GM19035 (cell line): ENCODE measurements around the gene C3orf22.

Source experiments
- ATAC-seq: cut with Tn5 transposase; IDR thresholded peaks from one replicate; pipeline ENCODE4 v1.9.1; 2021; ENCODE audit not compliant: unreplicated experiment

C3orf22 gene

DNA sequence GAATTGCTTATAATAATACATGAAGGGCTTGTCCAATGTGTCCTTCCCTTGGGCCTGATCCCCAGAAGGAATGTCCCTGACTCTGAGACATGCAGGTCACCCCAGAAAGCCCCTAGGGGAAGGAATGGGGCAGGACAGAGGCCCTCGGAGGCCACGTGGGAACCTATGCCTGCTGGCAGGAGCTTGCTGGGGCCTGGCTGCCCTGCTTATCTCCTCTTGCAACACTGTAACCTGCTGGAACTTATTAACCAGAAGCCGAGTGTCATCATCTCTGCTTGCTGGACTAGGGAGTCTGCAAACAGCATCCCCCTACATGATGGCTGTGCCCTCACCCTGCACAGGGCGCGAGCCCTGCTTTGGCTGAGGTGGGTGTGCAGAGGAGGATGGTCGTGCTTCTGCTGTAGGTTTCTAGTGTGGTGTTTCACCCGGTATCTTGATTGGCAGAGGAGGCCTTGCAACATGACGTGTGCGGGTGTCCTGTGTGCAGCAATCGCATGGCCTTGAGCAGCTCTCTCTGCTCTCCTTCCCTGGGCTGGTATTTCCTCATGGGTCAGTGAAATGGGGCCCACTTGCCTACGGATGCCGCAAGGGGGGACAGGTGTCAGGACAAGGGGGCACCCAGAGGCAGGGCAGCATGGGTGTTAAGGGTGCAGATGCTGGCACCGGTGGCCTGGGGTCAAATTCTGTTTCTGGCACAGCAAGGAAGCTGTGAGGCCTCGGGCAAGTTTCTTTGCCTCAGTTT, 29.8 kb downstream of the C3orf22 start:
- no peak for ATAC-seq

DNA sequence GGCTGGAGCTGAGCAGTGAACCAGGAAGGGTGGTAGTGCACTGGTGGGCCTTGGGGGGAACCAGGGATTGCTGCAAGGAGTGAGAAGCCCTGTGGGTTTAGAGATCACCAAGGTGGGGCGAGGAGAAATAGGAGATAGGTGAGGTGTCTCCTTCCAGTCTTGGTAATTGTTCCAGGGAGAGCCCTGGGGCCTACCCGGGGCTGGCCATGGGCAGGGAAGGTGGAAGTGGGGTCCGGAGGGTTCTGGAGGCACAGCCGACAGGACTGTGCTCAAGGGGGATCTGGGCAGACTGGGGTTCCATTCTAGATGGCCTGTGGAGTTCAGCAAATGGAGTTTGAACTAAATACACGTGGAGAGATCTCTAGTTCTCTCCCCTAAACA, 30.3 kb downstream of the C3orf22 start:
- ATAC-seq = no peak

DNA sequence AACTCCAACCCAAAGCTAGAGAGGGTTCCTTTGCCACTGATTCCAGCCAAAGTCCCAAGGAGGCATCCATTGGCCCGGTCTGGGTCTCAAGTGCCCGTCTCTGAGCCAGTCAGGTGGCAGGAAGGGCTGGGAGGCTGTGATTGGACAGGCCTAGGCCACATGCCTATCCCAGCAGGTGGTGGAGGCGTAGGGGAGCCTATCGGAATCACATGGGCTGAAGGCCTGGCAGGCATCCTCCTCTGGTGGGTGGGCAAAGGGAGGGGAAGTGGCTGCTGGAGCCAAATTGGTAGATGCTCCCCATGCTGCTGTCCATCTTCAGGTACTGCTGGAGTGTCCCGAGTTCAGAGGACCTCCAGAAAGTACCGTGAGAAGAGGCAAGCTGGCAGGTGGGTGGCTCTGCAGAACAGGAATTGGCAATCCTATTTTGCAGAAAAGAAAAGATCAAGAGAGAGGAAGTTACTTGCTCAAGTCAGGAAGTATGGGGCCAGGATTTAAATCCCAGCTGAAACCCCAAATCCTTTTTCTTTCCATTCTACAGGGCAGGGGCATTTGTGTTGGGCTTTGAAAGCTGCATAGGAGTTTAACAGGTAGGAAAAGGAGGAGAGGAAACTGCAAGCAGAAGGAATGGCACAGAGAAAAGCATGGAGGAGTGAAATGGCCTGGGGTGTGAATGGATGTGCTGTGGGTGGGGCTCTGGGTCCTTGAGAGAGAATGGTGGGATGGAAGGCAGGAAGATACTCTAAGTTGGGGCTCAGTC, 31.1 kb downstream of the C3orf22 start:
- no peak for ATAC-seq

DNA sequence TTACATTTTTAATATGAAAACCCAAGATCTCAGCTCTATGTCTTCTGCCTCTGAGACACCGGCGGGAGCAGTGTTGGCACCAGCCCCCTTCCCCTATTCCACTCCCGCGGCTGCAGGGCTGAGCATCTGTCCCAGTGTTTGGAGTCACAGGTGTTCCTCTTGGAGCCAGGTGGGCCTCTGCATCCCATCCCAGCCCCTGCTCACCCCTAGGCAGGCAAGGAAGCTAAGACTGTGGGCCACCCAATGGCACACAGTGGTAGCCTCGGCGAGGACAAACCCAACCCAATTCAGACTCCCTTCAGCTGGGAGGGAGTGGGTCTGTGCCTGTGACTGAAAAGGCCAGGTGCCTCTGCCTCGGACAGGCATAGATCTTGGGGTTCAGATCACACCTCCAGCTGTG, 31.7 kb downstream of the C3orf22 start:
- no peak for ATAC-seq

DNA sequence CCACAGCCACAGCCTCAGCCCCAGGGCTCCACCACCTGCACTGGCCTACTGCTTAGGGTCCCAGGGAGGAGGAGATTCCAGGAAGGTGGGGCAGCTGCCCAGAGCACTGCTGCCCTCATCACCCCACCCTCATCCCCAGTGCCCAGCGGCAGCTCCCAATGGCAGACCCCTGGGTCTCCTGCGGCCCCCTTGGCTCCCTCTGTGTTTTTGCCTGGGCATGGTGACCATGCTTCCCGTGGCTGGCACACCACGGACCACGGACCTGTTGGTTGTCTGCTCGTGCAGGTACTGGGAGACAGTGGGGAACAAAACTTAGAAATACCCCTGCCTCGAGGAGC, 32.1 kb downstream of the C3orf22 start:
- no peak for ATAC-seq

DNA sequence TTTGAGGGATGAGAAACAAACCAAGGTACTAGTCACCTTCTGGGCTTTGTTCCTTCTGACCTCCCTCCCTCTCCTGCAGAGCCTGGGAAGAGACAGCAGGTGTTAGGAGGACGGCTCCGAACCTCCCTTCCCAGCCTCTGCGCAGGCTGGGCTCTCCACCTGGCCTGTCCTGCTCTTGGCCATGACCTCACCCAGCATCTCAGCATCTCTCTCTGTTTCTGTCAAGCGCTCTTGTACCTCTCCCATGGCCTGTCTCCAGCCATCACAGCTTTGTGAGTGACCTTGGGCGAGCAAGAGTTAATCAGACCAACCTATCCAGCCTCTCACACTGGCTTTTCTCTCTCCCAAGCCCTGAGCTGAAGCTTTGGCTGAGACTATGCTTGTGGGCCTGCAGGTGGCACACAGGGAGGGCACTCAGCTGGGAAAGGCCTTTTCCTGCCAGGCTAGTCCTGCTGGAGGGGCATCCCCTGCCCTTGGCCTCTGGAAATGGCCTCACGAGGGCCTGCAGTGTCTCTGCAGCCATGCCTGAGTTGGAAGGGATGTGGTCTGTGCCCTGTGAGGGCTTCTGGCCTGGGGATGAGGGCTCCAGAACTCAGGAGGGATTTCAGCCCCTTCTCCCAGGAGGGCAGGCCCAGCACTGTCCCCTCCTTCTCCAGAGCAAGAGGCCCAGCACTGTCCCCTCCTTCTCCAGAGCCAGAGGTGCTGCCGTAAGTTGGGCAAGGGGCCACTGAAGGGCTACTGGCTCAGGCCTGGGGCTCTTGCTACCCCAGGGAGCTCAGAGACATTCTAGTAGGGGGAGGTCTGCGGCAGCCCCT, 32.7 kb downstream of the C3orf22 start:
- ATAC-seq = no peak

DNA sequence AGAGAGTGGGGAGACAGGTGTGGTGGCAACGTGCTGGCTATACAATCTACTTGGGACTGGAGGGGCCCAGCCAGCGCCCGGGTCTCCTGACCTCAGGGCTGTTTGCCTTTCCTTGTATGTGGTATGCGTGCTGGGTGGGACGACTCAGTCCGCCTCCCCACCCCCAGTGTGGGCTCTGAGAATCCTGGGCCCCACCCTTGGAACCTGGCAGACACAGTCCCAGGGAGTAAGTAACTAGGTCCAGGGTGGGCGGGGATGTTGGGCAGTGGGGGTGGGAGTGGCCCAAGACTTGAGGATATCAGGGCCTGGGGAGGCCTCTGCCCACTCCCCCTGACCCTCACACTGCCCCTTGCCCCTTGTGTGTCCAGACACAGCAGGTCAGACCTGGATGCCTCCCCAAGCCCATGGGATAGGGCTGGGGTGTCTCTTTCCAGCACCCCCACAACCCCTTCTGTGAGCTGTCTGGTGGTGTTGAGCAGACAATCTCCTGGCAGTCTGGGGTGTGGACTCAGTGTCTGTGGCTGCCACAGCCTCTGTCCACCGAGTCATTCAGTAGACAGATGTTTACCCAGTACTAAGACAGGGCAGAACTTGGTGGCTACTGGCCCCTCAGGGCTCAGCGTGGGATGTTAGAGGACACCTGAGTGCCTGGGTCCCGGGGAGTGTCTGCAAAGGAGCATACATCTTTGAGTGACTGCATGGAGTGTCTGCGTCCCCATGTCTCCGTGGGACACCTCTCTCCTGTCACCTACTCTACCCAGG, 33.5 kb downstream of the C3orf22 start:
- ATAC-seq = no peak

DNA sequence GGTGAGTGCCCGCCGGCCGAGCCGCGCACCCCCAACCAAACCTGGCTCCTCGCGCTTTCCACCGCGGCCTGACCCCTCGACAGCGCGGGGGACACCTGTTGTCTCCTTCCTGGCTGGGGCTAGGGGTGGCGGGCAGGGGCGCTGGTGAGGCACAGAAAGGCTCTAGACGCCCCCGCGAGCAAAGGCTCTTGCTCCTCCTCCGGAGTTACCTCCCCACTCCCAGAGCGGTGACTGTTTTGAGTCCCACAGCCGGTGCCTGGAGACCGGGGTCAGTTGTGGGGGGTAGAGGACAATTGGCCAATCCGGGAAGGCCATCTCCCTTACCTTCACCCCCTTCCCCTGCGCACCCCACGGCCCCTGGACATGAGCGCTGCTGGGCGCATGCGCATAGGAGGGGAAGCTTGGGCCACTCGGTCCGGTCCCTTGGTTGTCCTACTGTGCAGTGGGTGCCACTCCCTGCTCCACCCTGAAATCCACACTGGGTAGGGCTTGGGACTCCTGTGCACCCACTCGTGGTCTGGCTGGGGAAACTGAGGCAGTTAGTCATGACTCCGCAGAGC, 34.2 kb downstream of the C3orf22 start:
- no peak for ATAC-seq

DNA sequence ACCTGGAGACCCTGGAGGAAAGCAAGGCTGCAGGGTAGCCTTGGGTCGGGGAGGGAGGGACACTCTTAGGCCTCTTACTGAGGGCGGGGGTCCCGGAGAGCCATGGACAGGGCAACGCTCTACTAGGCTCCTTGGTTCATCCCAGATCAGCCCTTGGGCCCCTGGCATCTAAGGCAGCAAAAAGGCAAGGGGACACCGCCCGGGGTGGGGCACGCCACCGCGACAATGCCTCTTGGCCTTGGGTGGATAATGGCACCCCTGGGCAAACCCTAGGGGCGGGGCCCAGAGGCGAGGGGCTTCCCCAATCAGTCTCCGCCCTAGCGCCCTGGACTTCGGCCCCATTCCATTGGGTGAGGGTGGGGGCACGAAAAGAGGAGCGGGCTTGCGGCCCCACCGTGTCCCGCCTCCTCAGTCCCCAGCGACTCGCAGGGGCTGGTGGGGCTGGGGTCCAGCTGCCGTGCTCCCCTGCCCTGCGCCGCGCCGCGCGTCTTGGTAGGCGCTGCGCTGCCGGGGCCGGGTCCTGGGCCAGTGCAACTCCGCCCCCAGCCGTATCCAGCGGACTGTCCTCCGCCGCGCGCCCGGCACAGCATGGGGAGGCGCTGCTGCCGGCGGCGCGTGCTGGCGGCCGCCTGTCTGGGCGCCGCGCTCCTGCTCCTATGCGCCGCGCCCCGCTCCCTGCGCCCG, 34.8 kb downstream of the C3orf22 start, which contains the start of gene CHST13:
TSS of gene CHST13 (plus strand) at position 411 of the 684 bp plus-strand sequence. CDS start at position 589, 178 bp downstream.
- no peak for ATAC-seq

DNA sequence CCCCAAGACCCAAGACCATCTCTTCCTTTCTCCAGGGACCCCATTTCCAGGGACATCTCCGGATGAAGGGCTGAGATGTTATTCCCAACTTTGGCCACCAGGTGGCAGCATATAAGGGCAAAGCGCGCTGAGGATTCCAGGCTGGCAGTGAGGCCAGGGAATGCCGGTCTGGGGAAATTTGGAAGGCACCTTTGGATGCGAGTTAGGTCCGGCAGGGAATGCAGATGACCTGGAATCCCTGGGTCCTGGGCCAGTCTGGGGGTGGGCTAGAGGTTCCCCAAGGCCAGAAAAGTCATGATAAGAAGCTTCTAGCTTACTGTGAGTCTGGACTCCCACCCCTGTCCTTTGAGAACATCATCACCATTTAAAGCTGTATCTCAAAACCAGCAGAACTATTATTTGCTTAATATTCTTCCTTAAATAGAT, 36.4 kb downstream of the C3orf22 start:
- no peak for ATAC-seq

DNA sequence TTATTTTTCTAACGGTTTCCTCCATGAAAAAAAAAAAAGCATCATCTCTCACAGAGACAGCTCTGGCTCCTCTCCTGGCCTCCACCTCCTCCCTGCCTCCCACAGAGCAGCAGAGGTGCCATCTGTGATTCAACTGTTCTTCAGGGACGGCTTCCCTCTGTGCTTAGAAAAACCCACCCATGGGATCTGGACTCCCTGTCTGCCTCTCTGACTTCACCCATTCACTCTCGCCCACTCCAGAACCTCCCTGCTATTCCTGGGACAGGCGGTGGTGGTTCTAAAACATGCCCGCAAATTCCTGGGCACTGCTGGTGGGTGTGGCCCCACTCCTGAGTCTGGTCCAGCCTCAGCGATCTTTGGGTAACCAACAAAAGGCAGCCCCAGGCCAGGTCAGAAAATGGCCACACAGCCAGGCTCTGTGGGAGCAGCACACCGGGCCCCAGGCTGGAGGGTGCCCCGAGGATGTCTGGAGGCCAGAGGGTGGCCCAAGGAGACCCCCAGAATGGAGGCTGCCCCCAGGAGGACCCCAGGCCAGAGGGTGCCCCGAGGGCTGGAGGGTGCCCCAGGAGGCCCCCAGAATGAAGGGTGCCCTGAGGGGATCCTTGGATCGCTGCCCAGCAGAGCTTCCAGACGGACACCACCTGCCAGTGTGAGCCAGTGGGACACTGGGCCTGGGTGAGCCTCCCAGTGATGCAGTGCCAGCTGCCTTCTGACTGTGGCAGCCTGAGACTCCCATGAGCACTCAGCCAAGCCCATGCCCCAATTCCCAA, 37.4 kb downstream of the C3orf22 start:
- ATAC-seq = no peak

DNA sequence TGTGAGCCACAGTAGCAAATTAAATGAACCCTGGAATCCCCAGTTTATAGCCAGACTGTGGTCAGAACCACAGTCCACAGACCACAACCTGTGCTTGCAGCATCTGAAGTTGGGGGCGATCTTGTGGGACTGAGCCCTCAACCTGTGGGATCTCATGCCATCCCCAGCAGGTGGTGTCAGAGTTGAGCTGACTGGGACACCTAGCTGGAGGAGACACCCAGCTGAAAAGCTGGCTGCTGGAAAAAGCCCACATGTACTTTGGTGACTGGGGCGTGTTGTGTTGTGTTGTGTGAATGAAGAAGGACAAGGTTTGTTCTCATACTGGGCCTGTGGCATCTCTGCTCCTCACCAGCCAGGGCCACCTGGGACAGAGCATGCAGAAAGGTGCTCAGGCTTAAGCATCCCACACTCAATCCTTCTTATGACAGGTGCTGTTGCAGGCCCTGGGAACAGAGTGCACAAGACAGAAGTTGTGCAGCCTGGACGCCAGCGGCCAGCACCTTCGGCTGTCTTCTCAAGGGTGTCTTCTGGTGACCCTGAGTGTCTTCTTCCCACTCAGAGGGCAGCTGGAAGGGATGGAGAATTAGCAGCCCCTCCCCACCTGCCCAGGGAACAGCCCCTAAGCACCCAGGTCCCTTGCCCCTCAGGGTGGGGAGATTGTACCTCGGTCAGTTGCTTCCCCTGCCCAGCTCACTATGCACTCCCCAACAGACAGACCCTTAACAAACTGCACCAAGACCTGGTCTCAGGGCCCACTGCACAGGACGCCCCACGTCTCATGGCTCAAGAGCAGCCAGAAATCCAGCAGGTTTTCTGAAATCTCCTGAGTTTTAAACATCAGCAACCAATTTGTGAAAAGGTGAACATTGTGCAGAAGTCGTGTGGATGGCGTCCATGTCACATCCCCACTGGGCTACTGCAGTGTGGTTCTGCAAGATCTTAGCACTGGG, 39.0 kb downstream of the C3orf22 start:
- no peak for ATAC-seq

DNA sequence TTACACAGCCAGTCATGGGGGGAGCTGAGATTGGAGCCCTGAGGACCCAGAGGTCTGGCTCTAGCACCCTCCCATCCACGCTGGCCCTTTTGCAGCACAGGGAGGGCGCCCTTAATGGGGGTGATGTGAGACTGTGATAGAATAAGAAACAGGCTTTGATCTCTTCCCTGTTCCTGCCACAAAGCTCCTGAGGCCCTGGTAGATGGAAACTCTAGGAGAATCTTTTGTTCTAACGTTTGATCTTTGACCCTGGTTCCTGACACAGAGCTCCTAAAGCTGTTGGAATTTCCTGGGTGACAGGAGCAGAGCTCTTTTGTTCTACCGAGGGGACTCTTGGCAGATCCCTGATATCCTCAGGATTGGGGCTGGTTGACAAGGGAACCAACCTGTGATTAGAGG, 40.0 kb downstream of the C3orf22 start:
- ATAC-seq = no peak

DNA sequence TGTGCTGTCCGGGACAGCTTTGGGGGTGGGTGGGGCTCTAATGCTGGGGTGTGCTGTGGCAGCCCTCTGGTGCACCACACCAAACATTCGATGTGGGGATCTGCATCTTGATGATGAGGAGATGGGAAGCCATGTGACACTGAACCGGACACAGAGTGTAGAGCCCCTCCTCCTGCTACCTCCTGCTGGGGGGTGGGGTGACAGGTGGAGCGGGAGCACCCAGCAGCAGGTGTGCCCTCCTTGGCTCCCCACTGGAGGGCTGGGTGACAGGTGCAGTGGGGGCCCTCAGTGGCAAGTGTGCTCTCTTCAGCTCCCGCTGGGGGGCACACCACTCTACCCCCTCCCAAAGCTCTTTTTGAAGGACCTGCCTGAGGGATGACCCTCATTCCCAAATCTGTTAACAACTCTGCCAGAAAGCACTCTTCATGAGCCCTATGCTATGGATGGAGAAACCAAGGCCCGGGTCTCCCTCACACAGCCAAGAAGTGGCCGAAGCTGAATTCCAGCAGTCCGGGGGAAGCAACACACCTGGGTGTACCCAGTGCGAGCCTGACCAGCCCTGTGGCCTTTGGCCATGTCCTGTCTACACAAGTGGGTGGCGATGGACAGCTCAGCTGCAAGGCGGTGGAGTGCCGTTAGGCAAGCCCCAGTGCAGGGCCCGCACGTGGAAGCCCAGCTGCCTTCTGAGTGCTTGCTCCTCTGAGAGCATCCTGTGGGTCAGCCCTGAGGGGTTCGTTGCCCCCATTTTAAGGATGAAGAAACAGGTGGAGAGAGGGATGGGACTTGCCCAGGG, 40.5 kb downstream of the C3orf22 start:
- no peak for ATAC-seq

DNA sequence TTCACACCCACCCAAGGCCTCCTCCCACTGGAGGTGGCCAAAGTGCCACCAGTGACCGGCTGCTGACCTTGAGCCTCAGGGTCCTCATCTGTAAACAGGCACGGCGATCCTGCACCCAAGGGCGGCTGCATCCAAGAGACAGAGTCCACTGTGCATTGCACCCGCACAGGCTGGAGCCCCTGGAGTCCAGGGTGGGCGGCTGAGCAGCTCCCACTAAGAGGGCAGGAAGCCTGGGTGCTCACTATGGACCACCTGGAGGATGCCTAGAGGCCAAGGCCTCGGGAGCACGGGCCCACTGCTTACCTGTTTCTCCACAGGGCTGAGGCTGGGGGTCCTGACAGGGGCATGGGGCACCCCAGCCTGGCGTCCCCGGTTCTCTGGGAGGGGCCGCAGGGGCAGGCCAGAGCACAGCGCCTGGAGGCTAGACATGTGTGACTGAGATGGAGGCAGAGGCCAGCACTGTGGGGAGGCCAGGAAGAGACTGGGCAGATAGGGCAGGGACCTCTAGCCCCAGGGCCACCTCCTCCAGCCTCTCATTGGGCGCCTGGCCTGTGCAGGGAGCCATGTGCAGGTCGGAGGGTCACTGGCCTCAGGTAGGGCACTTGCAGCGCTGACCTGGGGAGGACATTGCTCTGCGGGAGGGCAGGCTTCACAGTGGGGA, 41.3 kb downstream of the C3orf22 start, which contains the start of gene UROC1:
TSS of gene UROC1 (minus strand) at position 483 of the 661 bp plus-strand sequence. CDS start at position 429, 54 bp downstream.
- ATAC-seq = no peak

DNA sequence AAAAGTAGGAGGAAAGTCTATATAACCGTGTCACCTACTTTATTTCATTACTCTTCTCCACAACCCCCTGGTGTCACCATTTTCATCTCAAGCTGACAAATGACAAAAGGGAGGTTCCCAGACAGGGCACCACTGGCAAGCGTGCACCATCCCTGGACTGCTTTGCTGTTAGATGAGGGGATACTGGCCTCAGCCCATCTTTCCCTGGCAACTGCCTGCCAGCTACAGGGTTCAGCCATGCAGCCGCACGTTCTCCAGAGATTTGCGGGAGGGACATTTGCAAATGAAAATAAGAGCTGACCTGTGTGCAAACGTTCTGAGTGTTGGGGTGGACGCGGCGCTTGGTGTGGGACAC, 41.8 kb downstream of the C3orf22 start:
- ATAC-seq = no peak
